ENCODE data around the gene LRRC45.

The LRRC45 gene

DNA sequence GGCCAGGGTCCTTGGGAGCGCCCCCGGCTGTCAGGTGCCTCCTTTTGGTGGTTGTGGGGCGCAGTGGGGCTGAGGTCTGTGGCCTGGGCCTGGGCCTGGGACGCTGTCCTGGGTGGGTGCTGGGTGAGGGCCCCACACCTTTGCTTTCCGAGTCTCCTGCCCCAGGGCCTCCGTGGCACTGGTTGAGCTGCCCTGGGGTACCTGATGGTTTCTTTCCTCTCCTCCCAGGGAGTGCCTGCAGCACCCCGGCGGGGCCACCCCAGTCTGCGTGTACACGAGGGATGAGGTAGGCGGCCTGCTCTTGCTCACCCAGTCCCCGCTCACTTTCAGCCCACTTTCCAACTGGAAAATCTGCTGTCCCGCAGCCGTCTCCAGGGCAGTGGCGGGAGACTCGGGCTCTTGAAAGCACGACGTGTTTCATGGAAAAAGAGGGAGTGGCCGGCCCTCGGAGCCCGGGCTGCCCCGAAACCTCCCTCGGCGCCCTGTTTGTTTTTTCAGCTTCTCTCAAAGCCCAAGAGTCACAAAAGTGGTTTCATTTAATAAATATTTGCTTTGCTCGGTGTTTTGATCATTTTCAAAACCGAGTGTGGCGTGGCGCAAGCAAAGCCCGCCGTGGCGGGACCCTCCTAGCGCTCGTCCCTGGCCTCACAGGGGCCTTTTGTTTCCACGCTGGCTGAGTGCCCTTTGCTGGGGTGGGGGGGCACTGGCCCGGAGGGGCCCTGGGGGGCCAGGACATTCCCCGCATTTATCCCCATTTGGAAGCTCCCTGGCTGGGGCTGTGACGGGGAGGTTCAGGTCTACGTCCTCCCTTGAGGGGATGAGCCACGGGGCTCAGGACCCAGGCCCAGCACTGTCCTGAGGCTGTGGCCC is 28.3 kb upstream of the LRRC45 start:
- no peak for DNase-seq

DNA sequence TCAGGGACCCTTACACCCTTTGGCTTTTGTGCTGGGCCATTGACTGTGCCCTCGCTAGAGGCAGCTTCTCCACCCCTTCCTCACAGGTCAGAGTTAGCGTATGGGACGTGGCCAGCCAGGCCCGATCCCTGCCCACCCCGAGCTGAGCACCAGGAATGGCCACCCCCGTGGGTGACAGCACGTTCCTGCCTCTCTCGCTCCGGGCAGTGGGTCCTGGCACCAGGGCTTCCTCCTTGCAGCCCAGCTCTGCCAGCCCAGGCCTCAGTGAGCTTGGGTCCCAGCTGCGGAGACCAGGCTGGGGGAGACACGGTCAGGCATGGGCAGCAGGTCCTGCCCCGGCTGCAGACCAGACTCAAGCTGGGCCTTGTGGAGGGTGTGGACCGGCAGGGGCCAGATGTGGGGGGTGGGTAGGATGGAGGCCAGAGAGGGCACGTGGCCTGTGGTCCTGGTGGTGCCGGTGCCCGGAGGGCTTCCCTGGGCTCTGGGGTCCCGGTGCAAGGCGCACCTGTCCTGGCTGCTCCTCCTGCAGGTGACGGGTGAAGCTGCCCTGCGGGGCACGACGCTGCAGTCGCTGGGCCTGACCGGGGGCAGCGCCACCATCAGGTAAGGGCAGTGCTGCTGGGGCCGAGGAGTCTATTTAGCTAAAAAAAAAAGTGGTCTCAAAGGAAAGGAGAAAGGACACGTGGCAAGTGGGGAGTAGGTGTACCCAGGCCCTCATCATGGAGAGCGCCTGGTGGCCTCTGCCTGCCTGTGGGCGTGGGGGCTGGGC is 27.5 kb upstream of the LRRC45 start:
- no peak for DNase-seq

- no peak for DNase-seq
Measured at GRCh38 chr17:81996232-81996756, 26.8 kb upstream of the LRRC45 start.

DNA sequence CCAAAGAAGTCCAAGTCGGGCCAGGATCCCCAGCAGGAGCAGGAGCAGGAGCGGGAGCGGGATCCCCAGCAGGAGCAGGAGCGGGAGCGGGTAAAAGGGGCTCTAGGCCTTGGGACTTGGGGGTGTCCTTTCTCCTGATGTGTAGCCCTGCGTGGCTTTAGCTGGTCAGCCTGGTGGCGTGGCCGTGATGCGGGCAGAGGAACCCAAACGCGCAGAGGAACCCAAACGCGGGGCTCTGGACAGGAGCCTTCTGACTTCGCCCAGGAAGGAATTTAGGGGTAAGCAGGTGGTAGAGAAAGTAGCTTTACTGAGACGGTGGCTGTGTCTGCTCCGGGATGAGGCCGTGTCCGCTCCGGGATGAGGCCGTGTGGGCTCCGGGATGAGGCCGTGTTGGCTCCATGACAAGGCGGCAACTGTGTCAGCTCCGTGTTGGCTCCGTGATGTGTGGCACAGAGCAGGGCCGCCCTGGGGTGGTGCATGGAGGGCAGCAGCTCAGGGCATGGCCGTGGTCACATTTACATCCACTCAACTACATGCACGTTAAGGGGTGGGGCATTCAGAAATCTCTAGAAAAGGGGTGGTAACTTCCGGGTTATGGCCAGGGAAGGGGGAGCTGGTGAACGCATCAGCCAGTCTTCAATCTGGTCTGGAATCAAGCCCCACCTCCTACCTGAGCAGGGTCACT is 26.2 kb upstream of the LRRC45 start:
- DNase-seq = no peak

DNA sequence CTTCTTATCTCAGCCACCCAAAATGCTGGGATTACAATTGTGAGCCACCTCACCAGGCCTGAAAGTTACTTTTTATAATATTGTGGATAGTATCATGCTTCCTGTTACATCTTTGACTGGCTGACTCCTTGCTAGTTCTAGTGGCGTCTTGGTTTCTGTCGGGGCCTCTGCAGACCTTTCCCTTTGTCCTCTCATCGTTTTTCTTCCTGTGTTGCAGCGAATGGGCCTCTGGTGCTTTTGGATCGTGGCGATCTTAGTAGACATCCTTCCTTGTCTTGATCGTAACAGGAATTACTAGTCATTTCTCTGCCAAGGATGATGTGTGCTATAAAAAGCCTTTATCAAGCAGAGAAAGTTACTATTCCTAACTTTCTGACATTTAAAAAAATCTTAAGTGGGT is 24.9 kb upstream of the LRRC45 start:
- no peak for DNase-seq

DNA sequence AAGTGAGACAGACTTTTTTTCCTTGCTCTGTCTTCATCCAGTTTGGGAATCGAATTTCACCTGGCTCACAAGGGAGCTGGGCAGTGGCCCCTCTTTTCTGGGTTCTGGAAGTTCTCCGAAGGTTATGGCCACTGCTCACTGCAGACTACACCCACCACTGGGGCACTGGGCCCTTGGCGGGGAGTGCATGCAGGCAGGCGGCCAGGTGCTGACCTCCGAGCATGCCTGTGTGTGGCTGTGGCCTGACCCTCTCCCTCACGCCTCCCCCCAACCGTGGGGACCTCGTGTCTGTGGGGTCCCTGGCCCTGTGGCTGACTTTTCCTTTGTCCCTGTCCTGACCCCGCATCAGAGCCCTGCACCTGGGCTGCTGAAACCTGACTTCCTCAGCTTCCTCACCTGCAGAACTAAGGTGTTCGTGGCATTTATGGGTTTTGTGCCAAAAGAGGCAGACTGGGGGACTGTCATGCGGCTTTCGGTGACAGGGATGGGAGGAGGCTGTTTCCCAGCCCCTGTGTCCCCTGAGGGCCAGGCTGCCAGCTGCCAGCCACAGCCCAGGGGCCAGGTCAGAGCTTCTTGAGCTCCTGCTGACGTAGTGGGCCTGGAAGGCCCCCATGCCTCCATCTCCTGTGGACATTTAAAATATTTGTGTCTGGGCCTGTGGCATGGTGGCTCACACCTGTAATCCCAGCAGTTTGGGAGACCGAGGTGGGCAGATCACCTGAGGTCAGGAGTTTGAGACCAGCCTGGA is 24.2 kb upstream of the LRRC45 start:
- DNase-seq = no peak

- DNase-seq = no peak
Measured at GRCh38 chr17:81999587-81999975, 23.5 kb upstream of the LRRC45 start.

DNA sequence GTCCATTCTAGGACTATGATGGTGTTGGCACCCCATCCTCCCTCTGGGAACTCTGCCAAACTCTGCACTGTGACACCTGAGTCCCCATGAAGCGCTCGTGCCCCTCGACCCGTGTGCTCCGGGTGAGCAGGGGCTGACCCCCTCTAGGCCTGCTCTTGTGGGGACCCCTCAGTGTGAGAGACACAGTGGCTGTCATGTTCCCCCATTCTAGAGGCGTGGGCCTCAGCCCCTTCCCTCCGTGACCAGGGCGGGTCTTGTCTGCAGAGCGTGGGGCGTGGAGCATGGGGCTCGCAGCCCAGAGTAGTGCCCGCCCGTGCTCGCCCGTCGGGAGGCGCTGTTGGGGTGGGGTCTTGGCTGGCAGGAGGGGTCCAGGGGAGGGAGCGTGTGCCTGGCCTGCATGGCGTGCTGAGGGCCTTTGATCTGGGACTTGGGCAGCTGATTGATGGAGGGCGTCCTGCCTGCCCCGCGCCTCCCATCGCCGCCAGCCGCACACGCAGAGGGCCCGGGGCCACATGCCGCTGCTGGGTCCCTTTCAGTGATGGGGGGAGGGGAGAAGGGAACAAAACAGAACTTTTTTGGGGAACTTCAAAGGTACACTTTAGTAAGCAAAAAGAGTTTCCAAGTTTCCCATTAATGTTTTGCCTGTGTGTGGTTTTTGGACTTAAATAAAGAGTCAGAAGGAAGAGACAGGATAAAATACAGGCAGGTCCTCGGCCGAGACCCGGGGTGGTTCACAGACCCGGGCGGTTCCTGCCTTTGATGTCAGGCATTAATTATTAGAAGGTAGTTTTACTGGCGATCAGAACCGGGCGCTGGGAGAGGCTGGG is 22.9 kb upstream of the LRRC45 start:
- no peak for DNase-seq

- peak; percentile 68 for DNase-seq
Measured at GRCh38 chr17:82000803-82001570, 22.1 kb upstream of the LRRC45 start.

DNA sequence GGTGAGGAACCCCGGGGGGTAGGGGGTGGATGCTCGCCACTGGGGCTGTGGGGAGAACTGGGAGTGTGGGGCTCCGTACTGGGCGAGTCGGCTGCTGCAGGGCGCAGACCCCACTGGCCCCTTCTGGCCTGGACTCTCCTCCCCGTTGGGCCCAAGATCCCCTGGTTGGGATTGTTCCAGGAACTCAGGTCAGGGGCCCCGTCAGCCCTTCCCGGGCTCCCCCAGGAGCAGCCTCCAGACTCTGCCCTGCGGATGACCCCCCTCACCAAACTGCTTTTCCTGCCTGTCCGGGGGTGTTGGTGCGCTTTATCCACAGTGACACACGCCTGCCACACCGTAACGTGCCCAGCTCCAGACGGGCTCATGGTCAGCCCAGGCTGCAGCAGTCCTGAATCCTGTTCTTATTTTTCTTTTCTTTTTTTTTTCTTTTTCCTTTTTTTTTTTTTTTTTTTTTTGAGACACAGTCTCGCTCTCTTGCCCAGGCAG is 21.5 kb upstream of the LRRC45 start:
- DNase-seq = no peak

GRCh38 chr17:82003411-82004381 is 19.4 kb upstream of the LRRC45 start:
- peak; percentile 57 for DNase-seq

GRCh38 chr17:82004517-82005455 is 18.3 kb upstream of the LRRC45 start:
- no peak for DNase-seq

DNA sequence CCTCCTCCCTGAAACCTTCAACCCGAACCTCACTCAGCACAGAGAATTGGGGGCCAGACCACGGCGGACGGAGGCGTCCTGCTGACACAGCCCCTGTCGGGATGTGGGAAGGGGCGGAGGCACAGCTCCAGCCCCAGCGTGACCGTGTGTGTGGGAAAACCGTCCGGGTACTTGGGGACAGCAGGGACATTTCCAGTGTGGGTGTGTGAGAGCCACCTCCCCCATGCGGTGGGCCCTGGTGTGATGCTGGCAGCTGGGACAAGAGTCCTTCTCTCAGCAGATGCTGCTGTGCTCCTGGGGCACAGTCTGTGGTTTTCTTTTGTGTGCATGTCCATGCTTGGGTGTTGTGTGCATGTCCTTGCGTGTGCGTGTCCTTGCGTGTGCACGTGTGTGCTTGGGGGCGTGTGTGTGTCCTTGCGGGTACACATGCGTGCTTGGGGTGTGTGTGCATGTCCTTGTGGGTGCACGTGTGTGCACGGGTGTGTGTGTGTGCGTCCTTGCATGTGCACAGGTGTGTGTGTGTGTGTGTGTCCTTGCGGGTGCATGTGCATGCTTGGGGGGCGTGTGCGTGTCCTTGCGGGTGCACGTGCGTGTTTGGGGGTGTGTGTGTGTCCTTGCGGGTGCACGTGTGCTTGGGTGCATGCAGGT is 17.3 kb upstream of the LRRC45 start:
- DNase-seq = no peak

DNA sequence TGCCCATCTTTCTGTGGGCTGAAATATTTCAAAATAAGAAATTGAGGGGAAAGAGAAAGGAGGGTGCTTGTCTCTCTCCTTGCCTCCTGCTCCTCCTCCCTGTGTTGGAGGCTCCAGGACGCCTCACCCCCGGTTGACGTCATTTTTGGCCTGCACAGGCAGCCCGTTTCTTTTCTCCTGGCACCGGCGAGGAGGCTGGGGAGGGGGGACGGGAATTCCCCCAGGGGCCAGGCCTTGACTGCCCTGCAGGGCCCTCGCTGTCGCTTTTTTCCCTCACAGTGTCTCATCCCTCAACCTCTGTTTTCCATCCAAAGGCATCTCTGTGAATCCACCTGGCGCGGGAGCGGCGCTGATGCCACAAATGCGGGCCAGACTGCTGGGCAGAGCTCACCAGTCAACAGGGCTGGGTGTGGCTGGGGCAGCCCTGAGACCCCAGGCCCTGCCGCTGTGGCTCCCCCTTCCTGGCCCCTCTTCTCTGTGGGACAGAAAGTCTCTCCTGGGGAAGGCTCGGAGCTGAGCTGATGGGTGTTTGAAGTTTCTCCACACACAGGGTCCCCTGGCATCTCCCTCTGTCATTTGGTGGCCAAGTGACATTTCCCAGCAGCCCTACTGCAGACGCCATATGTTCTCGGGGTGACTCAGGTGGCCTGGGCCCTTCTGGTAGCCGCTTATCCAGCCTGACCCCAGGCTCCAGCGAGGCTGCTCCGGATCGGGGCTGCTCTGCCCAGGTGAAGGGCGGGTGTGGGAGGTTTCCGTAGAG is 16.5 kb upstream of the LRRC45 start:
- DNase-seq = no peak

DNA sequence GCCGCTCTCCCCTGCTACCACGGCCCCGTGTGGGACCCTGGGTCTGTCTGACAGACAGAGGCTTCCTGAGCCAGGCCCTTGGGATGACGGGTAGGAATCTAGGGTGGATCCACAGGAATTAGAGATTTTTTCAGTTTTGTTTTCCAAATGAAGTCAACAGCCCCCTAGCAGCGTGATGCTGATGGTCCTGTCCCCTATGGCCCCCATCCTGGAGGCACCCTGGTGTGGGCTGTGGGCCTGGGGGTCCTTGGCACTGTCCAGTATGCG is 15.9 kb upstream of the LRRC45 start:
- no peak for DNase-seq

- peak; percentile 52 for DNase-seq
Measured at GRCh38 chr17:82007495-82008257, 15.4 kb upstream of the LRRC45 start.
